GM12891 (cell line): ENCODE measurements around the gene L3MBTL2.

Source experiments
- PAX5 ChIP-seq: IDR thresholded peaks from 2 replicates; pipeline ENCODE4 v1.6.1; 2011; ENCODE audit warnings: low read length, moderate library complexity, mild to moderate bottlenecking; ENCODE audit not compliant: insufficient read depth, severe bottlenecking
- POLR2A ChIP-seq: IDR thresholded peaks from 2 replicates; pipeline ENCODE4 v1.6.1; 2011; ENCODE audit warnings: low read depth, low read length, control low read depth
- POLR2AphosphoS5 ChIP-seq: IDR thresholded peaks from 2 replicates; pipeline ENCODE4 v1.6.1; 2011; ENCODE audit warnings: low read depth, low read length, control low read depth

DNA sequence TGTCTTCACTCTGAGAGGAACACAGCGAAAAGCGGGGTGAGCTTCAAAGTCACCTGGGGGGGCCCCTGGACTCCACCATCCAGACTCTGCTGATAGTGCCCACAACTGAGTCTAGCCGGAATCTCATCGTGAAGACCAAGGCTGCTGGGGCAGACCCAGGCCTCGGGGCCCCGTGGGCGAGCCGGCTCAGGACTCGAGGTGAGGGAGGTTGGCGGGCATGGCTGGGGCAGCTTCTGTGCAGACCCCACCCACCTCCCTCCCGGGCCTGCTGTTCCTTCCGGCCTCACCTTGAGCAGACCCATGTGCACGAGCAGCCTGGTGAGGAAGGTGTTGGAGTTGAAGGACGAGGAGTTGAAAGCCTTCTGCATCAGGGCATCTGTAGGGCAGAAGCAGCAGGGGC lies 44.3 kb downstream of the L3MBTL2 start:
- TF ChIP-seq POLR2AphosphoS5 (no peak), POLR2A (no peak), PAX5 (no peak)
